Aorta (tissue), 5 donors: ENCODE results near the gene AMER3. TPM values are rescaled to one million over a fixed set of nuclear protein-coding genes. Genes with fewer than 3 reads are reported as not detected.
"Not testable (repeated sequence)": the region's sequence is repeated elsewhere in the genome, so short reads cannot be mapped to it uniquely, and the experiment has no call there.

Experiments
- ATAC-seq: fragments of 200-7000 bp; cut with Tn5 transposase; one replicate; pipeline ENCODE4 v1.9.1; 2022; ENCODE audit warnings: moderate library complexity; ENCODE audit not compliant: low FRiP score
- DNase-seq, 2 donors: peaks; one replicate each; pipeline ENCODE4 v3.0.0-alpha.2; 2020
- H3K27ac ChIP-seq, 2 donors: one replicate each; pipeline ENCODE4 v1.5.1; 2013; ENCODE audit warnings: low read length in 2 of 2, mild to moderate bottlenecking in 2 of 2, moderate library complexity in 2 of 2, control low read depth in 1 of 2, inconsistent platforms in 1 of 2, low read depth in 1 of 2
- H3K27me3 ChIP-seq, 2 donors: one replicate each; pipeline ENCODE4 v1.6.1; 2013; ENCODE audit warnings: control low read depth in 1 of 2, low read length in 1 of 2, mild to moderate bottlenecking in 1 of 2, moderate library complexity in 1 of 2; ENCODE audit not compliant: insufficient read depth in 2 of 2, control insufficient read depth in 1 of 2
- H3K36me3 ChIP-seq, 2 donors: one replicate each; pipeline ENCODE4 v1.6.1; 2013; ENCODE audit warnings: control low read depth in 1 of 2, low read length in 1 of 2, mild to moderate bottlenecking in 1 of 2; ENCODE audit not compliant: insufficient read depth in 2 of 2, control insufficient read depth in 1 of 2
- H3K4me1 ChIP-seq, 2 donors: one replicate each; pipeline ENCODE4 v1.6.1; 2013; ENCODE audit warnings: low read length in 2 of 2, control low read depth in 1 of 2, mild to moderate bottlenecking in 1 of 2, moderate library complexity in 1 of 2; ENCODE audit not compliant: insufficient read depth in 2 of 2, control insufficient read depth in 1 of 2
- H3K4me3 ChIP-seq, 2 donors: one replicate each; pipeline ENCODE4 v1.5.1; 2013; ENCODE audit warnings: low read length in 2 of 2, control low read depth in 1 of 2, mild to moderate bottlenecking in 1 of 2
- H3K9me3 ChIP-seq: one replicate; pipeline ENCODE4 v1.6.1; 2013; ENCODE audit warnings: mild to moderate bottlenecking, low read length; ENCODE audit not compliant: control insufficient read depth
- WGBS, 2 donors: extraction: QIAGEN DNeasy Blood & Tissue Kit; methylation state at CpG; one replicate each; pipeline ENCODE4 v1.1.7; 2013; 5-methylcytosine and 5-hydroxymethylcytosine counted together
- intact Hi-C, 2 donors: fragments of 100-400 bp; cut with DNase I; formaldehyde crosslinking; loops; one replicate each; pipeline versions ENCODE4 v1.14.2 to v1.15.0; 2022
- long read RNA-seq, 2 donors: library from polyadenylated mRNA; unstranded; transcript quantifications; one replicate each; pipeline ENCODE4 v2.0.0, GENCODE V29; 2020 to 2021
- polyA plus RNA-seq, 2 donors: library from polyadenylated mRNA; stranded (reverse); fragments of 200-250 nt; gene quantifications; one replicate each; pipeline ENCODE4 v1.2.3, GENCODE V29; 2013
- total RNA-seq, 2 donors: library from RNA; stranded (reverse); fragmentation: NEBNext Ultra II Directional; extraction: Animal tissue kit (Norgen Biotek cat#: 25700); gene quantifications; one replicate each; pipeline ENCODE4 v1.2.1, GENCODE V29; 2021
- donor health status: healthy with polysubstance abuse.
- donor health status: Bipolar disorder and iron deficiency.
- donor health status: DM: no; HTN: no; CAD: no.
- donor health status: DM: no; HTN: no; CAD: no.
- donor health status: DM: yes; HTN: yes; CAD: no.

Gene AMER3, protein sequence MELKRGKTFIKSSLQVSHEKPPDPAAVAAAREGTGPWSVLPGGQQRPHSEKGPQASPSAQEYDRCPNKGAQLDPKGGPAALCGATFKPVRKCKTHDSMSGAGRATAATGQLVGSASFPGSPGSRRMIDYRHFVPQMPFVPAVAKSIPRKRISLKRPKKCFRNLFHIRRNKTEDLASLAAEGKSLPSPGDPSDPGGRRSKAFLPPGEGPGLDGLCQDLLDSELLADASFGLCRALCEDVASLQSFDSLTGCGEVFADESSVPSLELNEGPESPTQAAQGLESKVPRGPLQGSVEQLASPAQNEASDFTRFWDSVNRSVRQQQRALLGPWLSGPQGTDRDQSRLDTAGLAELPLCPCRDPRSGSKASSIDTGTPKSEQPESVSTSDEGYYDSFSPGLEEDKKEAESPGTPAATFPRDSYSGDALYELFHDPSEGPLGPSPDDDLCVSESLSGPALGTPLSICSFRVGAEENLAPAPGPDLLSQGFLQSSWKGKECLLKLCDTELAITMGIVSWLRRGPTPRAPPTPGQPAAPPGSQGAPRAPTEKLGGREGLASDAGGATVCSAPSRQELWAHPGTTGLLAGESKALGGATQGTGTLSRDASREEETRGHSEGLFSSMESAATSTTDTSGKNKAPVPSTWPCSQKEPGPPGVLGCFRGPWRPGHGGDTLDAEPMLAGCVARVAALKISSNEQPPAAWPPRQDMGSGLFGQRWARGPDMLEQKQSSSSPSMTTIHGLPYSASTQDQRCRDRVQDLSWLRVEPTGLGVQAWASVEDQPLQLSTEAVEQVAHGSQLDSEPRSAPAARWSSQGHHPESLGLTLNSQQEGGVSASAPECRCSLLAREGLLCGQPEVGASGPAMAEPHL
- not detected for total RNA-seq
- not detected for polyA plus RNA-seq
- long read RNA-seq, donor 1 = 0 reads
- long read RNA-seq, donor 2 = 0 reads

GRCh38 chr2:130755256-130756052 lies at the start of gene AMER3:
Gene AMER3 (plus strand): TSS chr2:130755540. CDS start chr2:130762073, 6,533 bp downstream.
- no peaks in the 10 kb centered on the region for H3K36me3 ChIP-seq
- H3K4me3 ChIP-seq = peak within 1 kb of the TSS in 1 of 2 donors; percentile 2
- no peaks in the 10 kb centered on the region for H3K27me3 ChIP-seq
- no peaks in the 10 kb centered on the region for H3K9me3 ChIP-seq
- intact Hi-C loops = no loop called here
- DNase-seq (no peak), ATAC-seq (peak; percentile 44)
- H3K27ac ChIP-seq = no peak within 1 kb of the TSS
- 2% methylated on average over 37 to 43 of the region's 43 CpGs for WGBS, 2 donors
- no peaks in the 10 kb centered on the region for H3K4me1 ChIP-seq

DNA sequence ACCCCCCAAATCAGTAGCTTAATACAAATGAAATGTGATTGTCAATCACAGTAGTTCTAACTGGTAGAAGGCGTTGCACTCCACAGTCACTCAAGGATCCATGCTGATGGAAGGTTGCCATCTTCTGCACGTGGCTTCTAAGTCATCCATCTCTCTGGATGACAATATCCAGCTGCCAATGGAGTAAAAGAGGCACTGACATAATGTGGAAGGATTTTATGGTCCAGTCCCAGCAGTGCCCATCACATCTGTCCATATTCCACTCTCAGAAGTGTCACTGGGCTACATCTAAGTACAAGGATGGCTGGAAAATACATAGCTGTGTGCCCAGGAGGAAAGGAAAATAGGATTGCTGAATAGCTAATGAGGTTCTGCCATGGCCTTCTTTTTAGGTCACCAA lies 40.5 kb upstream of the AMER3 start:
- ATAC-seq, H3K36me3 ChIP-seq, DNase-seq, H3K27me3 ChIP-seq, intact Hi-C loops, H3K4me3 ChIP-seq, H3K27ac ChIP-seq, H3K9me3 ChIP-seq, H3K4me1 ChIP-seq: not testable (repeated sequence)
- no CpG with 5 or more reads among the region's 2 CpGs for WGBS, 2 donors

DNA sequence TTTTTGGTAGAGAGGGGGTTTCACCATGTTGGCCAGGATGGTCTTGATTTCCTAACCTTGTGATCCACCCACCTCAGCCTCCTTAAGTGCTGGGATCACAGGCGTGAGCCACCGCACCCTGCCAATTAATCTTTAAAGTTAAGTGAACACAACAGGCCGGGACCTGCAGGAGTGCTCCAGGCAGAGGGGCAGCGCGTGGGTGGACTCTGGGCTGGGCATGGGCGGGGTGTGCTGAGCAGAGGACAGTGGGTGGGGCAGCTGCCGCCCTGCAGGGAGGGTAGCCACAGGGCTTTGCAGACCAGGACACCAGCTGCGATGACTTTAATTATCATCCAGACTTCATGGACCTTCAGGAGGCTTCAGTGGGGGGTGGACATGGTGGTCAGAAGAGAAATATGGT lies 35.3 kb upstream of the AMER3 start:
- H3K27ac ChIP-seq = no peak overlapping the region
- no peak for DNase-seq
- H3K27me3 ChIP-seq = no peaks in the 10 kb centered on the region
- no peak overlapping the region for H3K4me3 ChIP-seq
- no peaks in the 10 kb centered on the region for H3K9me3 ChIP-seq
- WGBS, 2 donors = 87 to 88% methylated on average over 8 of the region's 8 CpGs
- no peaks in the 10 kb centered on the region for H3K36me3 ChIP-seq
- intact Hi-C loops = no loop called here
- H3K4me1 ChIP-seq = no peaks in the 10 kb centered on the region
- no peak for ATAC-seq

GRCh38 chr2:130720528-130720927 lies 34.8 kb upstream of the AMER3 start:
- intact Hi-C loops = no loop called here
- no peak overlapping the region for H3K27ac ChIP-seq
- no peaks in the 10 kb centered on the region for H3K36me3 ChIP-seq
- ATAC-seq (no peak), DNase-seq (no peak)
- WGBS, 2 donors = 80 to 91% methylated on average over 3 of the region's 3 CpGs
- no peaks in the 10 kb centered on the region for H3K4me1 ChIP-seq
- H3K27me3 ChIP-seq = no peaks in the 10 kb centered on the region
- no peaks in the 10 kb centered on the region for H3K9me3 ChIP-seq
- H3K4me3 ChIP-seq = no peak overlapping the region

- Histone ChIP-seq H3K9me3 (no peaks in the 10 kb centered on the region), H3K36me3 (no peaks in the 10 kb centered on the region), H3K4me3 (no peak overlapping the region), H3K27ac (no peak overlapping the region), H3K27me3 (no peaks in the 10 kb centered on the region), H3K4me1 (no peaks in the 10 kb centered on the region)
- ATAC-seq (no peak), DNase-seq (no peak)
- intact Hi-C loops = no loop called here
- WGBS, 2 donors = 86 to 93% methylated on average over 2 of the region's 2 CpGs
Measured at GRCh38 chr2:130724455-130724854, 30.9 kb upstream of the AMER3 start.

DNA sequence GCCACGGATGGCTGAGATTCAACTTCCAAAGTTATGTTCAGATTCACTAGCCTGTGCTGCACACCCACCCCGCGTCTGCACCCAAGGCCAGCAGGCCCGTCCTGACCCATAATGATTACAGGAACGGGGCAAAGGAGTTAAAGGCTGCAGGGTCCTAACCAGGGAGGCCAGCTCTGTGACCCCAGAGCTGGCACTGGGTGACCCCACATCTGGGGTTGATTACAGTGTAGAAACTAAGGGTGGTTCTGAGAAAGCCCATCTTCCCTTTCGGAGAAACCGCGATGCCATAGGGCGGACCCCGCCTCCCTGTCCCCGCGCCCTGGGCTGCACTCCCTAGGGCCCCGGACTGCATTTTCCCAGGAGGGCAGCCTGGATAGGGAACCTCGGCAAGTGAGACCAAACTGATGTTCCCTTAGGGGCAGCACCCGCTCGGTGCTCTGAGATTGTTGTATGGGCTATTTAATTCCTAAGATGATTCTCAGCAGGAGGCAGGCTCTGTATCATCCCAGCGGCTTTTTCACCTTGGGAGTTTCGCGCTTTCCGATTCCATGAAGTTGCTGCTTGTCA lies 28.6 kb upstream of the AMER3 start:
- H3K9me3 ChIP-seq = no peaks in the 10 kb centered on the region
- no peak for ATAC-seq
- DNase-seq = no peak
- intact Hi-C loops = no loop called here
- no peaks in the 10 kb centered on the region for H3K27me3 ChIP-seq
- peak overlapping the region in 1 of 2 donors; percentile 6 for H3K27ac ChIP-seq
- H3K36me3 ChIP-seq = no peaks in the 10 kb centered on the region
- H3K4me1 ChIP-seq = no peaks in the 10 kb centered on the region
- H3K4me3 ChIP-seq = peak overlapping the region; percentile 38 to 42
- WGBS, 2 donors = 7 to 11% methylated on average over 20 of the region's 20 CpGs

DNA sequence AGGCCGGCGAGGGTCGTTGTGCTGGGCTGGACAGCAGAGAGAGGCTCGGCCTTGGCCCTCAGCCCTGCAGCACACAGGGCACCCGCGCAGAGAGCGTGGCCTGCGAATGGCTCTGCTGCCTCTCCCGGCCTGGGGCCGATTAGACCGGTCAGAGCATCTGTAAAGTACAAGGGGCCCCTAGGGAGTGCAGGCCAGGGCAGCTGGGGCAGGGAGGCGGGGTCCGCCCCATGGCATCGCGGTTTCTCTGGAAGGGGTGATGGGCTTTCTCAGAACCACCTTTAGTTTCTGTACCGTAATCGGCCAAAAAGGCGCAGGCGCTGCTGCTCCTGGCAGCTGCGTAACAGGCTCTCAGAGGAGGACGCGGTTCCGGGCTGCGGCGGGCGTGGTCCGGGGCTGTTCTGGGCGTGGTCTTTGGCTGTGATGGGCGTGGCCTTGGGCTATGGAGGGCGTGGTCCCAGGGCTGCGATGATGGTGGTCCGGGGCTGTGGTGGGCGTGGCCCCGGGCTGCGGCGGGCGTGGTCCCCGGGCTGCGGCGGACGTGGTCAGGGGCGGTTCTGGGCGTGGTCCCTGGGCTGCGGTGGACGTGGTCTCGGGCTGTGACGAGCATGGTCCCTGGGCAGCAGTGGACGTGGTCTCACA lies 27.9 kb upstream of the AMER3 start:
- WGBS, 2 donors = 1% methylated on average over 47 to 48 of the region's 48 CpGs
- peak; percentile 89 to 95 for DNase-seq

DNA sequence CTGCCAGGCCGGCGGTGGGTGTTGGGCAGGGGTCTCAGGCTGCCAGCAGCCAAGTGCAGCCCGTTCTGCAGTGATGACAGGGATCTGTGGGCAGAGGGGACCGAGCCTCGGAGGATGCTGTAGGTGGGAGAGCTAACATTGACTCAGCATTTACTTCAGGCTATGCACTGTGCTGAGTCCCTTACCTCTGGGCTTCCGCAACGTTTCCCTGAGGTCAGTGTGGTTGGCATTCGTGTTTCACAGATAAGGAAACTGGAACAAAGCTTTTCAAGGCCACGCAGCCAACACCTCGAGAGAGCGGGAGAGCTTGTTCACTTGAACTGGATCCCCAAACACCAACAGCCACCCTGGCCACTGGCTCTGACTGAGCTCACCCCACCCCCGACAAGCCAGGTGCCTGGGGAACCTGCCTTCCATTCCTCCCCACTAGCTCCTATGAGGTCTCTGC lies 27.3 kb upstream of the AMER3 start:
- Histone ChIP-seq H3K4me1 (no peaks in the 10 kb centered on the region), H3K4me3 (no peak overlapping the region), H3K27ac (peak overlapping the region in 1 of 2 donors; percentile 71), H3K27me3 (no peaks in the 10 kb centered on the region), H3K9me3 (no peaks in the 10 kb centered on the region), H3K36me3 (no peaks in the 10 kb centered on the region)
- intact Hi-C loops = no loop called here
- WGBS, 2 donors = 6% methylated on average over 12 of the region's 12 CpGs
- ATAC-seq = peak; percentile 62
- no peak for DNase-seq

More for the DNA sequence above, 27.9 kb upstream of the AMER3 start:
- intact Hi-C loops = no loop called here
- no peaks in the 10 kb centered on the region for H3K36me3 ChIP-seq
- peak; percentile 93 for ATAC-seq
- no peaks in the 10 kb centered on the region for H3K4me1 ChIP-seq
- no peaks in the 10 kb centered on the region for H3K9me3 ChIP-seq
- H3K27me3 ChIP-seq = no peaks in the 10 kb centered on the region
- H3K27ac ChIP-seq = peak overlapping the region in 1 of 2 donors; percentile 71
- H3K4me3 ChIP-seq = peak overlapping the region; percentile 38 to 42
